K562 (cell line): ENCODE measurements around the gene RNF217.

Experiments
- CGGBP1 ChIP-seq: fragments of 250-450 bp; sonication (Bioruptor Pico); IDR thresholded peaks from 2 replicates; pipeline ENCODE4 v1.9.0; 2021; ENCODE audit warnings: mild to moderate bottlenecking
- CTCF ChIP-seq, 3 experiments: IDR thresholded peaks in 2 of 3; conservative IDR thresholded peaks in 1 of 3; 2 replicates each; pipeline ENCODE4 v1.5.1; 2011 to 2012; ENCODE audit warnings: low read length in 3 of 3, mild to moderate bottlenecking in 3 of 3, control low read depth in 2 of 3, improper control_type of control experiment in 1 of 3, inconsistent platforms in 1 of 3, low read depth in 1 of 3, mixed read lengths in 1 of 3, moderate library complexity in 1 of 3; ENCODE audit not compliant: insufficient read depth in 2 of 3
- EP300 ChIP-seq: IDR thresholded peaks from 2 replicates; pipeline ENCODE4 v1.6.1; 2012; ENCODE audit warnings: low read length, improper control_type of control experiment
- EZH2 ChIP-seq: IDR thresholded peaks from 2 replicates; pipeline ENCODE4 v1.6.1; 2012; ENCODE audit warnings: low read depth, mild to moderate bottlenecking, inconsistent platforms, low read length, borderline replicate concordance
- GMEB1 ChIP-seq: fragments of 250-450 bp; sonication (Bioruptor Pico); IDR thresholded peaks from 2 replicates; pipeline ENCODE4 v1.4.0; 2020; ENCODE audit warnings: mild to moderate bottlenecking
- IFI16 ChIP-seq: fragments of 250-450 bp; sonication (Bioruptor Pico); IDR thresholded peaks from 2 replicates; pipeline ENCODE4 v2.1.2; 2022; ENCODE audit warnings: mild to moderate bottlenecking, inconsistent platforms
- MGA ChIP-seq: fragments of 450-650 bp; IDR thresholded peaks from 2 replicates; pipeline ENCODE4 v1.6.1; 2016; ENCODE audit warnings: mild to moderate bottlenecking, moderate library complexity
- MYC ChIP-seq, 2 experiments: fragments of 250-450 bp in 1 of 2; sonication (Bioruptor Pico) in 1 of 2; IDR thresholded peaks; 2 replicates each; pipeline versions ENCODE4 v1.5.1 to v1.6.1; 2012 to 2021; ENCODE audit warnings: low read depth in 2 of 2, borderline replicate concordance in 1 of 2, improper control_type of control experiment in 1 of 2, low read length in 1 of 2, mild to moderate bottlenecking in 1 of 2, moderate library complexity in 1 of 2
- ZNF143 ChIP-seq: sonication (generic); formaldehyde crosslinking; IDR thresholded peaks from 2 replicates; pipeline ENCODE4 v1.9.0; 2022; ENCODE audit warnings: mild to moderate bottlenecking, missing genetic modification reagents
- ZNF175 ChIP-seq: fragments of 200-800 bp; sonication (Bioruptor generic); IDR thresholded peaks from 2 replicates; pipeline ENCODE4 v1.6.1; 2016; ENCODE audit warnings: low read depth, mild to moderate bottlenecking, missing genetic modification characterization, missing compliant biosample characterization
- ZNF395 ChIP-seq: fragments of 200-800 bp; sonication (Bioruptor generic); IDR thresholded peaks from 2 replicates; pipeline ENCODE4 v1.6.1; 2017; ENCODE audit warnings: missing genetic modification characterization, missing compliant biosample characterization

GRCh38 chr6:124960757-124961463, 1.3 kb upstream of the RNF217 start:
- TF ChIP-seq CGGBP1 (CRISPR knock-in tag) (no peak), GMEB1 (CRISPR knock-in tag) (no peak), ZNF395 (CRISPR knock-in tag) (no peak), ZNF143 (CRISPR knock-in tag) (no peak), CTCF (IDR thresholded peaks at IDR 0.05 in 2 of 3, conservative IDR thresholded peaks at IDR 0.05 in 1 of 3; ENCODE audit: insufficient read depth in 2 of 3, low read depth in 1 of 3, low read length in 3 of 3) (no peak), IFI16 (CRISPR knock-in tag) (no peak), EZH2 (no peak), MGA (no peak), ZNF175 (no peak), EP300 (no peak), MYC (IDR thresholded peaks at IDR 0.05; ENCODE audit: low read depth, low read length) (no peak), MYC (CRISPR knock-in tag; IDR thresholded peaks at IDR 0.05; ENCODE audit: borderline replicate concordance, low read depth) (no peak)
